Amniotic stem cell (primary cell): ENCODE measurements around the gene FBXL7.

Experiments
- DNase-seq: peaks from one replicate; lab custom pipeline; 2025; lab: John Stamatoyannopoulos, UW

Gene FBXL7

GRCh38 chr5:15579193-15579990, 79.4 kb downstream of the FBXL7 start:
- DNase-seq = no peak

- no peak for DNase-seq
Observed at GRCh38 chr5:15584528-15584927, 84.5 kb downstream of the FBXL7 start.

- no peak for DNase-seq
Observed at GRCh38 chr5:15585128-15585527, 85.1 kb downstream of the FBXL7 start.

- DNase-seq = no peak
Observed at GRCh38 chr5:15585841-15586591, 86.0 kb downstream of the FBXL7 start.

GRCh38 chr5:15587916-15588315, 87.9 kb downstream of the FBXL7 start:
- no peak for DNase-seq

GRCh38 chr5:15592728-15593127, 92.7 kb downstream of the FBXL7 start:
- no peak for DNase-seq

- no peak for DNase-seq
Observed at GRCh38 chr5:15594977-15595568, 95.1 kb downstream of the FBXL7 start.

- no peak for DNase-seq
Observed at GRCh38 chr5:15595929-15596328, 95.9 kb downstream of the FBXL7 start.

- DNase-seq = no peak
Observed at GRCh38 chr5:15596936-15597335, 97.0 kb downstream of the FBXL7 start.

GRCh38 chr5:15597804-15598203, 97.8 kb downstream of the FBXL7 start:
- DNase-seq = no peak

GRCh38 chr5:15598294-15598902, 98.4 kb downstream of the FBXL7 start:
- DNase-seq = no peak

- no peak for DNase-seq
Observed at GRCh38 chr5:15600035-15600434, 100.1 kb downstream of the FBXL7 start.

GRCh38 chr5:15601274-15601673, 101.3 kb downstream of the FBXL7 start:
- no peak for DNase-seq

GRCh38 chr5:15601853-15602252, 101.9 kb downstream of the FBXL7 start:
- no peak for DNase-seq

- DNase-seq = no peak
Observed at GRCh38 chr5:15604986-15605385, 105.0 kb downstream of the FBXL7 start.

- no peak for DNase-seq
Observed at GRCh38 chr5:15606197-15606596, 106.2 kb downstream of the FBXL7 start.

GRCh38 chr5:15607076-15607475, 107.1 kb downstream of the FBXL7 start:
- DNase-seq = no peak

- DNase-seq = no peak
Observed at GRCh38 chr5:15609076-15609725, 109.2 kb downstream of the FBXL7 start.

GRCh38 chr5:15610216-15610615, 110.2 kb downstream of the FBXL7 start:
- no peak for DNase-seq

- DNase-seq = no peak
Observed at GRCh38 chr5:15611008-15611407, 111.0 kb downstream of the FBXL7 start.

GRCh38 chr5:15612915-15613635, 113.1 kb downstream of the FBXL7 start:
- no peak for DNase-seq
